Rectal smooth muscle tissue (tissue), 1 donor: ENCODE data around the gene TPSD1.
"Not testable (repeated sequence)": the region's sequence is repeated elsewhere in the genome, so short reads cannot be mapped to it uniquely, and the experiment has no call there.

Experiments used
- H3K27ac ChIP-seq: one replicate; pipeline ENCODE4 v1.7.0; 2013; ENCODE audit warnings: low read depth, low read length, inconsistent platforms
- H3K27me3 ChIP-seq: one replicate; pipeline ENCODE4 v1.7.0; 2013; ENCODE audit warnings: low read length; ENCODE audit not compliant: control insufficient read depth, insufficient read depth
- H3K36me3 ChIP-seq: one replicate; pipeline ENCODE4 v1.7.0; 2013; ENCODE audit warnings: low read length; ENCODE audit not compliant: control insufficient read depth, insufficient read depth
- H3K4me1 ChIP-seq: one replicate; pipeline ENCODE4 v1.7.0; 2013; ENCODE audit warnings: low read length; ENCODE audit not compliant: control insufficient read depth, insufficient read depth
- H3K4me3 ChIP-seq: one replicate; pipeline ENCODE4 v1.7.0; 2013; ENCODE audit warnings: low read length
- H3K9ac ChIP-seq: one replicate; pipeline ENCODE4 v1.7.0; 2013; ENCODE audit warnings: low read length

The TPSD1 gene

GRCh38 chr16:1263591-1264344 is 7.9 kb downstream of the TPSD1 start:
- Histone ChIP-seq H3K36me3 (no peaks in the 10 kb centered on the region), H3K4me1 (no peaks in the 10 kb centered on the region), H3K27me3 (peaks cover 11% of the 10 kb centered on the region), H3K4me3 (no peak overlapping the region), H3K27ac (no peak overlapping the region), H3K9ac (no peak overlapping the region)

GRCh38 chr16:1264345-1265089 is 8.6 kb downstream of the TPSD1 start:
- Histone ChIP-seq H3K27me3 (peaks cover 8% of the 10 kb centered on the region), H3K27ac (no peak overlapping the region), H3K4me3 (no peak overlapping the region), H3K9ac (no peak overlapping the region), H3K4me1 (no peaks in the 10 kb centered on the region), H3K36me3 (no peaks in the 10 kb centered on the region)

GRCh38 chr16:1265090-1265630 is 9.3 kb downstream of the TPSD1 start:
- Histone ChIP-seq H3K4me3 (no peak overlapping the region), H3K9ac (no peak overlapping the region), H3K27ac (no peak overlapping the region), H3K4me1 (no peaks in the 10 kb centered on the region), H3K36me3 (no peaks in the 10 kb centered on the region), H3K27me3 (peaks cover 8% of the 10 kb centered on the region)

GRCh38 chr16:1265826-1266225 is 10.0 kb downstream of the TPSD1 start:
- Histone ChIP-seq H3K4me3 (no peak overlapping the region), H3K9ac (no peak overlapping the region), H3K36me3 (no peaks in the 10 kb centered on the region), H3K27me3 (peaks cover 8% of the 10 kb centered on the region), H3K4me1 (no peaks in the 10 kb centered on the region), H3K27ac (no peak overlapping the region)

DNA sequence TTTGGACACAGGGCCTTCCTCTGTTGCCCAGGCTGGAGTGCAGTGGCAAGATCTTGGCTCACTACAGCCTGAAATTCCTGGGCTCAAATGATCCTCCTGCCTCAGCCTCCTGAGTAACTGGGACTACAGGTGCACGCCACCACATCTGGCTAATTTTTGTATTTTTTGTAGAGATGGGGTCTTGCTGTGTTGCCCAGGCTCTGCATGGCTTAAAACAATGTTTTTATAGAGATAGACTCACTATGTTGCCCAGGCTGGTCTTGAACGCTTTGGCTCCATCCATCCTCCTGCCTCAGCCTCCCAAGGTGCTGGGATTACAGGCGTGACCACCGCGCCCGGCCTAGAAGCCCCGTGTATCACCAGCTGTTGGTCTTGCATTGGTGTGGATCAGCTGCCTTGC is 13.5 kb downstream of the TPSD1 start:
- H3K4me3 ChIP-seq, H3K4me1 ChIP-seq, H3K27ac ChIP-seq, H3K36me3 ChIP-seq, H3K9ac ChIP-seq, H3K27me3 ChIP-seq: not testable (repeated sequence)

DNA sequence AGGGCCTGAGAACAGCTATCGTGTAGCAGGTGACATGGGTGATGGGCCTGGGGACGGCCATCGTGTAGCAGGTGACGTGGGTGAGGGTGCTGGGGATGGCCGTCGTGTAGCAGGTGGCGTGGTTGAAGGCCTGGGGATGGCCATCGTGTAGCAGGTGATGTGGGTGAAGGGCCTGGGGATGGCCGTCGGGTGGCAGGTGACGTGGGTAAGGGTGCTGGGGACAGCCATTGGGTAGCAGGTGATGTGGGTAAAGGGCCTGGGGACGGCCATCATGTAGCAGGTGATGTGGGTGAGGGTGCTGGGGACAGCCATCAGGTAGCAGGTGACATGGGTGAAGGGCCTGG is 15.5 kb downstream of the TPSD1 start:
- Histone ChIP-seq H3K9ac (no peak overlapping the region), H3K36me3 (no peaks in the 10 kb centered on the region), H3K27me3 (no peaks in the 10 kb centered on the region), H3K4me3 (no peak overlapping the region), H3K27ac (no peak overlapping the region), H3K4me1 (peaks cover 4% of the 10 kb centered on the region)

- not testable (repeated sequence) for H3K4me1 ChIP-seq, H3K27ac ChIP-seq, H3K36me3 ChIP-seq, H3K27me3 ChIP-seq, H3K4me3 ChIP-seq, H3K9ac ChIP-seq
Observed at GRCh38 chr16:1271724-1272413, 16.0 kb downstream of the TPSD1 start.

DNA sequence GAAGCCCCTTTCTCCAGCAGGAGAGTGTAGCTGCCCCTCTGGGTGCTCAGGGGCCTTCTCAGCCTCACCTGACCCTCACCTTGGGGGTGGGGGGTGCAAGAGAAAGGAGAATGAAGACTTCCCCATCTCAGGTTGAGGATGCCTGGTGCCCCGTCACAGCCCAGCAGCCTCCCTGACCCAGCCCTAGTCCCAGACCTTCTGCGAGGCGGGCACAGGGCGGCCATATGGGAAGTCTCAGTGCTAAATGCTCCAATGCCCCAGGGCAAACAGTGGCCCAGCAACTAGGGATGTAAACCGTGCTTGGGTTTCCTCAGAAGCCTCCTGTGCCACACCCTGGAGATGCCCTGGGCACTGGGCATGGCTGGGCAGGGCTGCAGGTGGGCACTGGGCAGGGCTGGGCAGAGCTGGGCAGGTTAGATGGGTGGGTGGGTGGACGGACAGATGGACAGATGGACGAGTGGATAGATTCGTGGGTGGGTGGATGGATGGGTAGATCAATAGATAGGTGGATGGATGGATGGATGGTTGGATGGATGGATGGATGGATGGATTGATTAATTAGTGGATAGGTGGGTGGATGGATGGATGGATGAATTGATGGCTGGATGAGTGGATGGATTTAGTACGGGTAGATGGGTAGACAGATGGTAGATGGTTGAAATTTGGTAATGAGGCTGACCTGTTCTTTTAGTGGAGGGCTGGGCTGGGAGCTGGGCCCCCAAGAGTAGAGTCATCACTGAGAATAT is 16.8 kb downstream of the TPSD1 start:
- Histone ChIP-seq H3K27me3 (no peaks in the 10 kb centered on the region), H3K36me3 (no peaks in the 10 kb centered on the region), H3K27ac (no peak overlapping the region), H3K4me3 (no peak overlapping the region), H3K4me1 (peaks cover 4% of the 10 kb centered on the region), H3K9ac (no peak overlapping the region)

DNA sequence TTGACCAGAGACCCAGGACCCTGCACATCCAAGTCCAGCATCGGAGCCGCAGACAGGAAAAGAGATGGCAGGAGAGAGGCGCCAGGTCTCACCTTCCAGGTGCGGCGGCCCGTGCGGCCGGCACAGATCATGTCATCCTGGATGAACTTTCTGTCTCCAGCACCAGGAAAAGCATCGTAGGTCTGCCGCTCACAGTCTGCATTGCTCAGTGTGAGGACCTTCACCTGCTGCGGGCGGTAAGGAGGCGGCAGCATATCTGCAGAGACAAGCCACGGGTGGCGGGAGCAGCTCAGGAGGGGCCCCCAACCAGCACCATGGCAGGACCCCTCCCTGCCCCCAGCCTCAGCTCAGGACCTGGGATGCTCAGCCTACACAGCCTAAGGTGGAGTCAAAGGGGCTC is 17.9 kb downstream of the TPSD1 start:
- no peaks in the 10 kb centered on the region for H3K27me3 ChIP-seq

GRCh38 chr16:1274767-1275166 is 18.9 kb downstream of the TPSD1 start:
- no peak overlapping the region for H3K4me3 ChIP-seq
- H3K27ac ChIP-seq, result no peak overlapping the region
- no peaks in the 10 kb centered on the region for H3K36me3 ChIP-seq
- H3K9ac ChIP-seq, result no peak overlapping the region
- H3K27me3 ChIP-seq, result no peaks in the 10 kb centered on the region
- H3K4me1 ChIP-seq, result peaks cover 4% of the 10 kb centered on the region

More for the DNA sequence above, 17.9 kb downstream of the TPSD1 start:
- Histone ChIP-seq H3K27ac (no peak overlapping the region), H3K4me3 (no peak overlapping the region), H3K36me3 (no peaks in the 10 kb centered on the region), H3K9ac (no peak overlapping the region), H3K4me1 (peaks cover 4% of the 10 kb centered on the region)

DNA sequence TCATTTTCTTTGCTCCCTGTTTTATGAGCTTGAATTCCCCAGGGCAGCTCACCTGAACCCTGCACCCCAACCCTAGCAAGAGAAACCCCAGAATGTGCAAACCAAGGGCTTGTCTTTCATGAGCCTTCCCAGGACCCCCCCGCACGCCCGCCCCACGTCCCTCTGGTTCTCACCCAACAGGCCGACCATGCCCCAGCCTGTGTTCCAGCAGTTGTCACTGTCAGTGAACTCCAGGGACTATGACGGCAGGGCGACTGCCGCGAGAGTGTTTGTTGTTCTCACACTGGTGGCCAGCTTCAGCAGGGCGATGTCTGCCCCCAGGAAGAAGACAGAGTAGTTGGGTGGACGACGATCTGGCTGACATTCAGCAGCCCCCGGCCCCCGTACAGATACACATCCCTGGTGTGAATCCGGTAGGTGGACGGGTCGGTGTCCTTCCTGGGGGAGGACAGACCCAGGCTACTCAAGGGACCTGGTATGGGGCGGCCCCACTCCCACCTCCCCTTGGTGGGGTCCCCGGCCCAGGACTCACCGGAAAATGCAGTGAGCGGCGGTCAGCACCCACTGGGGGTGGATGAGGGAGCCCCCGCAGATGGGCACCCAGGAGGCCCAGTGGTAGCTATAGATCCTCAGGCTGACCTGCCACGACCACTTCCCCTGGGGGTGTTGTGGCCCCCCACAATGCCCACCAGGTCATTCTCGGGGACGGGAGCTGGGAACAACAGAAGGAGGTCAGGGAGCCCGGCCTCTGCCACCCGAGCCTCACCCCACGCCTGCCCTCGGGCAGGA is 20.1 kb downstream of the TPSD1 start:
- Histone ChIP-seq H3K4me1 (peaks cover 4% of the 10 kb centered on the region), H3K36me3 (no peaks in the 10 kb centered on the region), H3K9ac (no peak overlapping the region), H3K4me3 (no peak overlapping the region), H3K27me3 (no peaks in the 10 kb centered on the region), H3K27ac (no peak overlapping the region)
